ENCODE data around the gene GFY. TPM values are rescaled to one million over a fixed set of nuclear protein-coding genes. Genes with fewer than 3 reads are reported as not detected.

GFY gene
- total and polyA plus RNA-seq, 2 experiments from 2014 or later = 1.2 TPM; not detected in 1

DNA sequence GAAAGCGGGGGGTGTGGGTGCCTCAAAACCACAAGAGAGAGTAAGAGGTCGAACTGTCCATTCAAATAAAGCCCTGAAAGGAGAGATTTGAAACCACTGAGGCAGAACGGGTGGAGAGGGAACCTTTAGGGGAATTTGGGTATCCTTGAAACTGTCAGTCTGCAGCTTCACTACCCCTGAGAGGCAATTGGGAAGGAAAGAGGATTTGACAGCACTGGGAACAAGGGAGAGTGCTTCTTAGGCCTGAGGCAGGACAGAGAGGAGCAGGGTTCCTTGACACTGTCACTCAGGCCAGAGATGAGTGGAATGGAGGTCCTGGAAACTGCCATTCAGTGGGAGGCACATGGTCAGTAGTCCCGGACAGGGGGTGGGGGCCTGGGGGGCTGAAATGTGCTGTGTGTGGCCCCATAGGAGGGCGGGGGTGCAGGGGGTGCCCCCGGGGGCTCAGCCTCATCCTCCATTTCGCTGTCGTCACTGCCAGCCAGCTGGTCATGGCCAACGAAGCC is 5.0 kb downstream of the GFY start:
- no peaks in the 10 kb centered on the region for H4K20me1 ChIP-seq (replicated peaks; ENCODE audit: insufficient read depth)
- no peak overlapping the region for H2AFZ ChIP-seq
- Mint-ChIP-seq H3K4me1 (peaks cover 55% of the 10 kb centered on the region), H3K4me3 (peak overlapping the region; percentile 29; the same call in 1 of the 3 replicates), H3K36me3 (ENCODE audit: low read depth) (peaks cover 5% of the 10 kb centered on the region), H3K27me3 (ENCODE audit: insufficient read depth, low read depth, poor library complexity) (peaks cover 70% of the 10 kb centered on the region), H3K9me3 (peaks cover 13% of the 10 kb centered on the region; the same call in 2 of the 3 replicates), H3K27ac (no peak overlapping the region)
- ATAC-seq = no peak
- H3K4me1 ChIP-seq (ENCODE audit: insufficient read depth) = peaks cover 42% of the 10 kb centered on the region
- H3K4me3 ChIP-seq = no peak overlapping the region
- no peaks in the 10 kb centered on the region for H3K9me2 ChIP-seq (ENCODE audit: insufficient read depth)
- DNase-seq (ENCODE audit: low spot score) = no peak
- no peaks in the 10 kb centered on the region for H3K79me2 ChIP-seq (replicated peaks; ENCODE audit: insufficient read depth)
- TF ChIP-seq CREB1 (CRISPR knock-in tag; IDR thresholded peaks at IDR 0.05; ENCODE audit: low read depth) (no peak), STAT1 (IDR thresholded peaks at IDR 0.05; ENCODE audit: unreplicated experiment) (no peak), POLR2AphosphoS5 (IDR thresholded peaks at IDR 0.05; ENCODE audit: low read depth) (no peak), NANOG (IDR thresholded peaks at IDR 0.05; ENCODE audit: borderline replicate concordance) (no peak), ZNF462 (CRISPR knock-in tag; IDR thresholded peaks at IDR 0.05) (no peak), EZH2phosphoT487 (IDR thresholded peaks at IDR 0.05; ENCODE audit: unreplicated experiment) (no peak), EZH2 (IDR thresholded peaks at IDR 0.05; ENCODE audit: low read depth, unreplicated experiment) (no peak), ZNF114 (CRISPR knock-in tag; IDR thresholded peaks at IDR 0.05) (no peak), ZNF331 (CRISPR knock-in tag; IDR thresholded peaks at IDR 0.05; ENCODE audit: low read depth) (no peak), ETS1 (IDR thresholded peaks at IDR 0.05) (no peak), JUNB (IDR thresholded peaks at IDR 0.05; ENCODE audit: unreplicated experiment) (no peak)
- TF ChIP-seq, protein P1, sequence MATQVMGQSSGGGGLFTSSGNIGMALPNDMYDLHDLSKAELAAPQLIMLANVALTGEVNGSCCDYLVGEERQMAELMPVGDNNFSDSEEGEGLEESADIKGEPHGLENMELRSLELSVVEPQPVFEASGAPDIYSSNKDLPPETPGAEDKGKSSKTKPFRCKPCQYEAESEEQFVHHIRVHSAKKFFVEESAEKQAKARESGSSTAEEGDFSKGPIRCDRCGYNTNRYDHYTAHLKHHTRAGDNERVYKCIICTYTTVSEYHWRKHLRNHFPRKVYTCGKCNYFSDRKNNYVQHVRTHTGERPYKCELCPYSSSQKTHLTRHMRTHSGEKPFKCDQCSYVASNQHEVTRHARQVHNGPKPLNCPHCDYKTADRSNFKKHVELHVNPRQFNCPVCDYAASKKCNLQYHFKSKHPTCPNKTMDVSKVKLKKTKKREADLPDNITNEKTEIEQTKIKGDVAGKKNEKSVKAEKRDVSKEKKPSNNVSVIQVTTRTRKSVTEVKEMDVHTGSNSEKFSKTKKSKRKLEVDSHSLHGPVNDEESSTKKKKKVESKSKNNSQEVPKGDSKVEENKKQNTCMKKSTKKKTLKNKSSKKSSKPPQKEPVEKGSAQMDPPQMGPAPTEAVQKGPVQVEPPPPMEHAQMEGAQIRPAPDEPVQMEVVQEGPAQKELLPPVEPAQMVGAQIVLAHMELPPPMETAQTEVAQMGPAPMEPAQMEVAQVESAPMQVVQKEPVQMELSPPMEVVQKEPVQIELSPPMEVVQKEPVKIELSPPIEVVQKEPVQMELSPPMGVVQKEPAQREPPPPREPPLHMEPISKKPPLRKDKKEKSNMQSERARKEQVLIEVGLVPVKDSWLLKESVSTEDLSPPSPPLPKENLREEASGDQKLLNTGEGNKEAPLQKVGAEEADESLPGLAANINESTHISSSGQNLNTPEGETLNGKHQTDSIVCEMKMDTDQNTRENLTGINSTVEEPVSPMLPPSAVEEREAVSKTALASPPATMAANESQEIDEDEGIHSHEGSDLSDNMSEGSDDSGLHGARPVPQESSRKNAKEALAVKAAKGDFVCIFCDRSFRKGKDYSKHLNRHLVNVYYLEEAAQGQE (IDR thresholded peaks at IDR 0.05; ENCODE audit: unreplicated experiment) = no peak
- TF ChIP-seq, protein P2, sequence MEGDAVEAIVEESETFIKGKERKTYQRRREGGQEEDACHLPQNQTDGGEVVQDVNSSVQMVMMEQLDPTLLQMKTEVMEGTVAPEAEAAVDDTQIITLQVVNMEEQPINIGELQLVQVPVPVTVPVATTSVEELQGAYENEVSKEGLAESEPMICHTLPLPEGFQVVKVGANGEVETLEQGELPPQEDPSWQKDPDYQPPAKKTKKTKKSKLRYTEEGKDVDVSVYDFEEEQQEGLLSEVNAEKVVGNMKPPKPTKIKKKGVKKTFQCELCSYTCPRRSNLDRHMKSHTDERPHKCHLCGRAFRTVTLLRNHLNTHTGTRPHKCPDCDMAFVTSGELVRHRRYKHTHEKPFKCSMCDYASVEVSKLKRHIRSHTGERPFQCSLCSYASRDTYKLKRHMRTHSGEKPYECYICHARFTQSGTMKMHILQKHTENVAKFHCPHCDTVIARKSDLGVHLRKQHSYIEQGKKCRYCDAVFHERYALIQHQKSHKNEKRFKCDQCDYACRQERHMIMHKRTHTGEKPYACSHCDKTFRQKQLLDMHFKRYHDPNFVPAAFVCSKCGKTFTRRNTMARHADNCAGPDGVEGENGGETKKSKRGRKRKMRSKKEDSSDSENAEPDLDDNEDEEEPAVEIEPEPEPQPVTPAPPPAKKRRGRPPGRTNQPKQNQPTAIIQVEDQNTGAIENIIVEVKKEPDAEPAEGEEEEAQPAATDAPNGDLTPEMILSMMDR (conservative IDR thresholded peaks at IDR 0.05; ENCODE audit: low read depth in 2 of 2) = no peak
- peaks cover 41% of the 10 kb centered on the region for H3F3A ChIP-seq (replicated peaks; ENCODE audit: low read depth)
- no peak overlapping the region for H3K4me2 ChIP-seq
- peaks cover 78% of the 10 kb centered on the region for H3K27me3 ChIP-seq (ENCODE audit: insufficient read depth)
- H3K27ac ChIP-seq (ENCODE audit: low read depth) = no peak overlapping the region
- H3K36me3 ChIP-seq (ENCODE audit: insufficient read depth) = no peaks in the 10 kb centered on the region
